K562 (cell line): ENCODE data around the gene CACNG3. TPM values are rescaled to one million over a fixed set of nuclear protein-coding genes. Genes with fewer than 3 reads are reported as not detected.

Experiments used
- ATAC-seq: fragments of 200-7000 bp; cut with Tn5 transposase; 3 replicates; pipeline ENCODE4 v1.9.1; 2020; ENCODE audit warnings: moderate library complexity
- BruUV-seq: library from RNA; stranded (reverse); fragments of 400-500 nt; replicated peaks from 2 replicates; lab custom pipeline; 2021; lab: Mats Ljungman, UMichigan
- CTCF ChIA-PET: fragments of 300-600 bp; formaldehyde crosslinking; extraction: SDS; loops from one replicate; lab custom pipeline; 2021; ENCODE audit warnings: low intra/inter-chr PET ratio; lab: Yijun Ruan, JAX
- POLR2A ChIA-PET: fragments of 300-600, 350-650 bp; sonication (Branson Sonifier 250); formaldehyde crosslinking; extraction: SDS; loops from one replicate; lab custom pipeline; 2021; ENCODE audit warnings: antibody characterized with exemption, inconsistent platforms; lab: Yijun Ruan, JAX
- DNase-seq, 4 experiments: peaks; one replicate each; pipeline versions ENCODE4 v3.0.0 to v3.0.0-alpha.2; 2011 to 2018; ENCODE audit warnings: low spot score in 3 of 4, mixed read lengths in 3 of 4; ENCODE audit errors: extremely low read depth in 1 of 4
- FAIRE-seq: peaks from 2 replicates; lab custom pipeline; 2011; peaks lifted over from hg19 to GRCh38; lab: Jason Lieb, UNC
- H2AFZ ChIP-seq: 2 replicates; pipeline ENCODE4 v1.6.0; 2011; ENCODE audit warnings: low read depth, low read length, control low read depth, inconsistent platforms
- H3K27ac ChIP-seq: fragments of 200-600 bp; 3 replicates; pipeline ENCODE4 v1.8.0; 2011; ENCODE audit warnings: low read depth, mild to moderate bottlenecking, control low read depth, inconsistent platforms, low read length, moderate library complexity, mixed read lengths; ENCODE audit errors: extremely low read depth
- H3K27me3 ChIP-seq, 2 experiments: fragments of 300-600 bp in 1 of 2; 2 replicates in 1 of 2; 3 replicates in 1 of 2; pipeline versions ENCODE4 v1.6.0 to v1.8.0; 2011; ENCODE audit warnings: inconsistent platforms in 2 of 2, low read length in 2 of 2, mild to moderate bottlenecking in 1 of 2, mixed read lengths in 1 of 2, moderate library complexity in 1 of 2; ENCODE audit not compliant: control insufficient read depth in 2 of 2, insufficient read depth in 2 of 2
- H3K36me3 ChIP-seq: fragments of 300-600 bp; 3 replicates; pipeline ENCODE4 v1.8.0; 2011; ENCODE audit warnings: mild to moderate bottlenecking, low read length, inconsistent platforms; ENCODE audit not compliant: control insufficient read depth, insufficient read depth
- H3K4me1 ChIP-seq, 2 experiments: fragments of 200-600 bp in 1 of 2; replicated peaks in 1 of 2; 2 replicates in 1 of 2; 3 replicates in 1 of 2; pipeline versions ENCODE4 v1.5.1 to v1.8.0; 2011; ENCODE audit warnings: inconsistent platforms in 2 of 2, low read length in 2 of 2, mild to moderate bottlenecking in 1 of 2, mixed read lengths in 1 of 2, moderate library complexity in 1 of 2; ENCODE audit not compliant: control insufficient read depth in 2 of 2, insufficient read depth in 2 of 2
- H3K4me2 ChIP-seq: 2 replicates; pipeline ENCODE4 v1.6.1; 2011; ENCODE audit warnings: low read length, control low read depth, inconsistent platforms, mixed read lengths; ENCODE audit not compliant: insufficient read depth
- H3K4me3 ChIP-seq: fragments of 200-600 bp; sonication (generic), shearing (Covaris generic); 2 replicates; pipeline ENCODE4 v1.5.1; 2016; ENCODE audit warnings: control low read depth, inconsistent platforms
- H3K79me2 ChIP-seq: fragments of 200-600 bp; 3 replicates; pipeline ENCODE4 v1.8.0; 2011; ENCODE audit warnings: low read length, inconsistent platforms; ENCODE audit not compliant: control insufficient read depth, insufficient read depth
- H3K9ac ChIP-seq, 2 experiments: 2 replicates each; pipeline versions ENCODE4 v1.6.0 to v1.6.1; 2011; ENCODE audit warnings: low read depth in 2 of 2, low read length in 2 of 2, control low read depth in 1 of 2, inconsistent platforms in 1 of 2, mild to moderate bottlenecking in 1 of 2, mixed read lengths in 1 of 2; ENCODE audit not compliant: insufficient read depth in 1 of 2
- H3K9me1 ChIP-seq: one replicate; pipeline ENCODE4 v1.6.0; 2011; ENCODE audit warnings: inconsistent platforms, mild to moderate bottlenecking, low read length, moderate library complexity; ENCODE audit not compliant: control insufficient read depth, insufficient read depth
- H3K9me3 ChIP-seq: replicated peaks from 2 replicates; pipeline ENCODE4 v1.5.1; 2011; ENCODE audit warnings: low read depth, low read length, inconsistent platforms; ENCODE audit not compliant: control insufficient read depth, insufficient read depth
- H4K20me1 ChIP-seq: replicated peaks from 2 replicates; pipeline ENCODE4 v1.6.1; 2011; ENCODE audit warnings: low read length, inconsistent platforms, mixed read lengths; ENCODE audit not compliant: control insufficient read depth, insufficient read depth
- CBFB ChIP-seq: sonication (generic); formaldehyde crosslinking; IDR thresholded peaks from 2 replicates; pipeline ENCODE4 v1.4.0; 2020; ENCODE audit warnings: mild to moderate bottlenecking, missing genetic modification reagents
- COPS2 ChIP-seq: fragments of 450-650 bp; conservative IDR thresholded peaks from 2 replicates; pipeline ENCODE4 v1.6.1; 2016; ENCODE audit warnings: mild to moderate bottlenecking, moderate library complexity
- ELK3 ChIP-seq: fragments of 450-650 bp; formaldehyde crosslinking; IDR thresholded peaks from 2 replicates; pipeline ENCODE4 v1.4.0; 2020; ENCODE audit warnings: mild to moderate bottlenecking
- HDGF ChIP-seq: fragments of 450-650 bp; IDR thresholded peaks from 2 replicates; pipeline ENCODE4 v1.6.1; 2016
- HMG20B ChIP-seq: fragments of 250-450 bp; sonication (Bioruptor Pico); IDR thresholded peaks from 2 replicates; pipeline ENCODE4 v1.5.0; 2021; ENCODE audit warnings: mild to moderate bottlenecking
- HMGN3 ChIP-seq: IDR thresholded peaks from 2 replicates; pipeline ENCODE4 v1.6.1; 2011; ENCODE audit warnings: borderline replicate concordance, low read depth, mild to moderate bottlenecking, mixed read lengths, low read length; ENCODE audit not compliant: insufficient read length; ENCODE audit errors: extremely low read depth
- RBM17 ChIP-seq: fragments of 200-400 bp; formaldehyde crosslinking; IDR thresholded peaks from 2 replicates; pipeline ENCODE4 v1.6.1; 2017; ENCODE audit warnings: low read depth, mild to moderate bottlenecking, low read length, borderline replicate concordance
- ZNF224 ChIP-seq: sonication (generic); formaldehyde crosslinking; IDR thresholded peaks from 2 replicates; pipeline ENCODE4 v1.8.0; 2022; ENCODE audit warnings: mild to moderate bottlenecking, missing genetic modification reagents
- ZNF584 ChIP-seq: fragments of 200-800 bp; sonication (Bioruptor generic); IDR thresholded peaks from 2 replicates; pipeline ENCODE4 v1.6.1; 2016; ENCODE audit warnings: low read depth, mild to moderate bottlenecking, missing genetic modification characterization, missing compliant biosample characterization
- WGBS: fragments of 100-300 bp; shearing (Covaris generic); methylation state at CpG from one replicate; pipeline ENCODE4 v1.1.6; 2016; ENCODE audit warnings: low coverage, mixed read lengths; ENCODE audit not compliant: insufficient coverage; ENCODE audit errors: missing lambda C conversion rate; 5-methylcytosine and 5-hydroxymethylcytosine counted together
- in situ Hi-C: fragments of 300-500 bp; cut with MboI; formaldehyde crosslinking; loops from 4 replicates; pipeline ENCODE4 v1.15.0; 2018; ENCODE audit warnings: inconsistent platforms, mixed read lengths
- intact Hi-C: fragments of 100-400 bp; cut with micrococcal nuclease; formaldehyde crosslinking; loops from 2 replicates; pipeline ENCODE4 v1.14.2; 2022
- polyA plus RNA-seq, 8 experiments: library from polyadenylated mRNA; depleted of rRNA in 4 of 8; stranded (reverse) in 5 of 8; unstranded in 3 of 8; fragments of >200 nt; fragmentation: Nextera tagmentation in 2 of 8; fragmentation: Illumina TruSeq in 1 of 8; extraction: Ambion mirVana in 2 of 8; extraction: Trizol in 1 of 8; gene quantifications; 2 replicates each; pipeline versions ENCODE4 v1.2.1 to v1.2.3, GENCODE V29; 2011 to 2014; ENCODE audit warnings: inconsistent platforms in 1 of 8, missing spikeins in 1 of 8
- total RNA-seq, 7 experiments: library from RNA; depleted of rRNA in 6 of 7; stranded (reverse); fragments of >200 nt in 6 of 7; fragmentation: Illumina TruSeq in 2 of 7; extraction: Trizol in 2 of 7; gene quantifications; 2 replicates each; pipeline versions ENCODE4 v1.2.1 to v1.2.3, GENCODE V29; 2011 to 2021; ENCODE audit warnings: low replicate concordance in 1 of 7
- TF ChIP-seq, protein P1 (sequence below): fragments of 150-350 bp; conservative IDR thresholded peaks from 2 replicates; pipeline ENCODE4 v1.6.1; 2014; ENCODE audit warnings: low read length
- TF ChIP-seq, protein P2 (sequence below): fragments of 450-650 bp; IDR thresholded peaks from one replicate; pipeline ENCODE4 v1.6.1; 2018; ENCODE audit warnings: mild to moderate bottlenecking, moderate library complexity; ENCODE audit not compliant: partially characterized antibody
- TF ChIP-seq, protein P3 (sequence below): fragments of 450-650 bp; formaldehyde crosslinking; IDR thresholded peaks from 2 replicates; pipeline ENCODE4 v1.4.0; 2022; ENCODE audit warnings: mild to moderate bottlenecking, moderate library complexity
- TF ChIP-seq, protein P4 (sequence below): sonication (generic); formaldehyde crosslinking; IDR thresholded peaks from 2 replicates; pipeline ENCODE4 v1.5.0; 2020; ENCODE audit warnings: missing genetic modification reagents

The CACNG3 gene
- total and polyA plus RNA-seq, 9 of the 15 experiments (the other 6 are each of a cell fraction or from before 2014, with no cell fraction given) = not detected

GRCh38 chr16:24308200-24308599, 52.1 kb downstream of the CACNG3 start:
- ATAC-seq (no peak), FAIRE-seq (no peak)
- Histone ChIP-seq H3K79me2 (no peaks in the 10 kb centered on the region), H3K36me3 (no peaks in the 10 kb centered on the region), H3K4me3 (no peak overlapping the region)
- intact Hi-C loops = no loop called here
- 2% methylated on average over 5 of the region's 5 CpGs for WGBS
- TF ChIP-seq HDGF (no peak), ZNF584 (CRISPR knock-in tag) (no peak), HMGN3 (no peak), RBM17 (no peak), ELK3 (CRISPR knock-in tag) (no peak), HMG20B (CRISPR knock-in tag) (no peak), CBFB (CRISPR knock-in tag) (no peak), ZNF224 (CRISPR knock-in tag) (no peak), COPS2 (no peak)
- TF ChIP-seq, protein P1, sequence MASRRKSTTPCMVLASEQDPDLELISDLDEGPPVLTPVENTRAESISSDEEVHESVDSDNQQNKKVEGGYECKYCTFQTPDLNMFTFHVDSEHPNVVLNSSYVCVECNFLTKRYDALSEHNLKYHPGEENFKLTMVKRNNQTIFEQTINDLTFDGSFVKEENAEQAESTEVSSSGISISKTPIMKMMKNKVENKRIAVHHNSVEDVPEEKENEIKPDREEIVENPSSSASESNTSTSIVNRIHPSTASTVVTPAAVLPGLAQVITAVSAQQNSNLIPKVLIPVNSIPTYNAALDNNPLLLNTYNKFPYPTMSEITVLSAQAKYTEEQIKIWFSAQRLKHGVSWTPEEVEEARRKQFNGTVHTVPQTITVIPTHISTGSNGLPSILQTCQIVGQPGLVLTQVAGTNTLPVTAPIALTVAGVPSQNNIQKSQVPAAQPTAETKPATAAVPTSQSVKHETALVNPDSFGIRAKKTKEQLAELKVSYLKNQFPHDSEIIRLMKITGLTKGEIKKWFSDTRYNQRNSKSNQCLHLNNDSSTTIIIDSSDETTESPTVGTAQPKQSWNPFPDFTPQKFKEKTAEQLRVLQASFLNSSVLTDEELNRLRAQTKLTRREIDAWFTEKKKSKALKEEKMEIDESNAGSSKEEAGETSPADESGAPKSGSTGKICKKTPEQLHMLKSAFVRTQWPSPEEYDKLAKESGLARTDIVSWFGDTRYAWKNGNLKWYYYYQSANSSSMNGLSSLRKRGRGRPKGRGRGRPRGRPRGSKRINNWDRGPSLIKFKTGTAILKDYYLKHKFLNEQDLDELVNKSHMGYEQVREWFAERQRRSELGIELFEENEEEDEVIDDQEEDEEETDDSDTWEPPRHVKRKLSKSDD = no peak
- TF ChIP-seq, protein P2, sequence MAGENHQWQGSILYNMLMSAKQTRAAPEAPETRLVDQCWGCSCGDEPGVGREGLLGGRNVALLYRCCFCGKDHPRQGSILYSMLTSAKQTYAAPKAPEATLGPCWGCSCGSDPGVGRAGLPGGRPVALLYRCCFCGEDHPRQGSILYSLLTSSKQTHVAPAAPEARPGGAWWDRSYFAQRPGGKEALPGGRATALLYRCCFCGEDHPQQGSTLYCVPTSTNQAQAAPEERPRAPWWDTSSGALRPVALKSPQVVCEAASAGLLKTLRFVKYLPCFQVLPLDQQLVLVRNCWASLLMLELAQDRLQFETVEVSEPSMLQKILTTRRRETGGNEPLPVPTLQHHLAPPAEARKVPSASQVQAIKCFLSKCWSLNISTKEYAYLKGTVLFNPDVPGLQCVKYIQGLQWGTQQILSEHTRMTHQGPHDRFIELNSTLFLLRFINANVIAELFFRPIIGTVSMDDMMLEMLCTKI = no peak
- TF ChIP-seq, protein P3, sequence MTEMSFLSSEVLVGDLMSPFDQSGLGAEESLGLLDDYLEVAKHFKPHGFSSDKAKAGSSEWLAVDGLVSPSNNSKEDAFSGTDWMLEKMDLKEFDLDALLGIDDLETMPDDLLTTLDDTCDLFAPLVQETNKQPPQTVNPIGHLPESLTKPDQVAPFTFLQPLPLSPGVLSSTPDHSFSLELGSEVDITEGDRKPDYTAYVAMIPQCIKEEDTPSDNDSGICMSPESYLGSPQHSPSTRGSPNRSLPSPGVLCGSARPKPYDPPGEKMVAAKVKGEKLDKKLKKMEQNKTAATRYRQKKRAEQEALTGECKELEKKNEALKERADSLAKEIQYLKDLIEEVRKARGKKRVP (CRISPR knock-in tag) = no peak
- TF ChIP-seq, protein P4, sequence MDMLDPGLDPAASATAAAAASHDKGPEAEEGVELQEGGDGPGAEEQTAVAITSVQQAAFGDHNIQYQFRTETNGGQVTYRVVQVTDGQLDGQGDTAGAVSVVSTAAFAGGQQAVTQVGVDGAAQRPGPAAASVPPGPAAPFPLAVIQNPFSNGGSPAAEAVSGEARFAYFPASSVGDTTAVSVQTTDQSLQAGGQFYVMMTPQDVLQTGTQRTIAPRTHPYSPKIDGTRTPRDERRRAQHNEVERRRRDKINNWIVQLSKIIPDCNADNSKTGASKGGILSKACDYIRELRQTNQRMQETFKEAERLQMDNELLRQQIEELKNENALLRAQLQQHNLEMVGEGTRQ (CRISPR knock-in tag) = no peak
- TF ChIP-seq, all 486 proteins: peak for 0
- no peaks in the 10 kb centered on the region for H3K9me1 ChIP-seq
- H3K9ac ChIP-seq = no peak overlapping the region
- CTCF ChIA-PET = interaction anchor here (0.6 kb wide), 1 partner anchor 59 kb away, joined by 3 read pairs; no protein-coding TSS in a partner anchor
- in situ Hi-C loops = no loop called here
- H3K27ac ChIP-seq = no peak overlapping the region
- no peaks in the 10 kb centered on the region for H3K4me1 ChIP-seq
- H3K4me2 ChIP-seq = no peak overlapping the region
- POLR2A ChIA-PET = no interaction called here
- H4K20me1 ChIP-seq = no peaks in the 10 kb centered on the region
- H3K27me3 ChIP-seq = peaks cover 7 to 40% of the 10 kb centered on the region in 2 experiments; a peak in 3 of 5 replicates
- no peak for DNase-seq
- H2AFZ ChIP-seq = no peak overlapping the region
- no peaks in the 10 kb centered on the region for H3K9me3 ChIP-seq
- no TSS peak for BruUV-seq
